H9 (cell line): ENCODE measurements around the gene DTWD1. TPM values are rescaled to one million over a fixed set of nuclear protein-coding genes. Genes with fewer than 3 reads are reported as not detected.

Experiments used
- DNase-seq: peaks from one replicate; pipeline ENCODE4 v3.0.0-alpha.2; 2017
- H2AFZ ChIP-seq: one replicate; pipeline ENCODE4 v1.6.1; 2013; ENCODE audit warnings: mild to moderate bottlenecking, low read length, control low read depth, moderate library complexity
- H2AK5ac ChIP-seq: 2 replicates; pipeline ENCODE4 v1.6.1; 2013; ENCODE audit warnings: low read length, control low read depth, mixed read lengths; ENCODE audit not compliant: insufficient read length
- H2BK120ac ChIP-seq: one replicate; pipeline ENCODE4 v1.6.1; 2013; ENCODE audit warnings: low read depth, mild to moderate bottlenecking, low read length, control low read depth, inconsistent platforms; ENCODE audit not compliant: poor library complexity, severe bottlenecking
- H2BK12ac ChIP-seq: 2 replicates; pipeline ENCODE4 v1.6.1; 2013; ENCODE audit warnings: low read length, control low read depth, mixed read lengths, low read depth; ENCODE audit not compliant: insufficient read length
- H2BK15ac ChIP-seq: 2 replicates; pipeline ENCODE4 v1.6.1; 2013; ENCODE audit warnings: low read depth, low read length, control low read depth
- H2BK20ac ChIP-seq: one replicate; pipeline ENCODE4 v1.6.1; 2013; ENCODE audit warnings: low read depth, mild to moderate bottlenecking, low read length, control low read depth, inconsistent platforms; ENCODE audit not compliant: poor library complexity, severe bottlenecking
- H2BK5ac ChIP-seq: 2 replicates; pipeline ENCODE4 v1.6.1; 2013; ENCODE audit warnings: low read length, control low read depth, mixed read lengths; ENCODE audit not compliant: insufficient read length
- H3K14ac ChIP-seq: 2 replicates; pipeline ENCODE4 v1.6.1; 2013; ENCODE audit warnings: low read length, control low read depth; ENCODE audit not compliant: insufficient read depth
- H3K18ac ChIP-seq: 2 replicates; pipeline ENCODE4 v1.6.1; 2013; ENCODE audit warnings: low read depth, mild to moderate bottlenecking, mixed read lengths, low read length, control low read depth; ENCODE audit not compliant: insufficient read length
- H3K23ac ChIP-seq: 2 replicates; pipeline ENCODE4 v1.6.1; 2013; ENCODE audit warnings: low read length, control low read depth, mixed read lengths, low read depth; ENCODE audit not compliant: insufficient read length
- H3K23me2 ChIP-seq: 2 replicates; pipeline ENCODE4 v1.6.1; 2013; ENCODE audit warnings: low read depth, mild to moderate bottlenecking, mixed read lengths, low read length, control low read depth; ENCODE audit not compliant: insufficient read length, poor library complexity, severe bottlenecking
- H3K27ac ChIP-seq: 2 replicates; pipeline ENCODE4 v1.5.1; 2013; ENCODE audit warnings: low read length, control low read depth, mixed read lengths, low read depth; ENCODE audit not compliant: insufficient read length
- H3K27me3 ChIP-seq: 2 replicates; pipeline ENCODE4 v1.6.1; 2013; ENCODE audit warnings: low read length, control low read depth, inconsistent platforms; ENCODE audit not compliant: insufficient read depth
- H3K4ac ChIP-seq: 2 replicates; pipeline ENCODE4 v1.6.1; 2013; ENCODE audit warnings: low read depth, mild to moderate bottlenecking, control low read depth, inconsistent platforms, low read length, moderate library complexity
- H3K4me1 ChIP-seq: 2 replicates; pipeline ENCODE4 v1.6.1; 2013; ENCODE audit warnings: low read length, control low read depth, inconsistent platforms; ENCODE audit not compliant: insufficient read depth
- H3K4me2 ChIP-seq: 2 replicates; pipeline ENCODE4 v1.6.1; 2013; ENCODE audit warnings: low read length, control low read depth, mixed read lengths; ENCODE audit not compliant: insufficient read length, insufficient read depth
- H3K56ac ChIP-seq: 2 replicates; pipeline ENCODE4 v1.6.1; 2013; ENCODE audit warnings: low read depth, mild to moderate bottlenecking, mixed read lengths, low read length, control low read depth; ENCODE audit not compliant: insufficient read length
- H3K79me1 ChIP-seq: 2 replicates; pipeline ENCODE4 v1.6.1; 2013; ENCODE audit warnings: low read depth, mild to moderate bottlenecking, moderate library complexity, low read length, control low read depth, inconsistent platforms; ENCODE audit not compliant: insufficient read depth, poor library complexity, severe bottlenecking
- H3K79me2 ChIP-seq: 2 replicates; pipeline ENCODE4 v1.6.1; 2013; ENCODE audit warnings: low read length, control low read depth, inconsistent platforms; ENCODE audit not compliant: insufficient read depth
- H3K9ac ChIP-seq: 2 replicates; pipeline ENCODE4 v1.6.1; 2013; ENCODE audit warnings: low read length, control low read depth, mixed read lengths; ENCODE audit not compliant: insufficient read length; ENCODE audit errors: extremely low read depth
- H3K9me3 ChIP-seq: one replicate; pipeline ENCODE4 v1.6.1; 2013; ENCODE audit warnings: low read depth, low read length, inconsistent platforms; ENCODE audit not compliant: control insufficient read depth
- H3T11ph ChIP-seq: one replicate; pipeline ENCODE4 v1.6.1; 2013; ENCODE audit warnings: mild to moderate bottlenecking, low read length, control low read depth, inconsistent platforms
- H4K20me1 ChIP-seq: one replicate; pipeline ENCODE4 v1.6.1; 2013; ENCODE audit not compliant: control insufficient read depth, insufficient read length, insufficient read depth
- H4K5ac ChIP-seq: 2 replicates; pipeline ENCODE4 v1.6.1; 2013; ENCODE audit warnings: low read depth, mild to moderate bottlenecking, mixed read lengths, low read length, control low read depth; ENCODE audit not compliant: insufficient read length
- H4K8ac ChIP-seq: replicated peaks from 2 replicates; pipeline ENCODE4 v1.6.1; 2013; ENCODE audit warnings: low read length, control low read depth, mixed read lengths, low read depth; ENCODE audit not compliant: insufficient read length
- H4K91ac ChIP-seq: 2 replicates; pipeline ENCODE4 v1.6.1; 2013; ENCODE audit warnings: low read depth, mild to moderate bottlenecking, moderate library complexity, mixed read lengths, low read length, control low read depth; ENCODE audit not compliant: insufficient read length
- H3K27ac Mint-ChIP-seq, 3 experiments: 2 replicates in 2 of 3; 3 replicates in 1 of 3; pipeline ENCODE4 v1.8.0; 2020 to 2021; ENCODE audit warnings: mixed read lengths in 3 of 3, mild to moderate bottlenecking in 1 of 3, moderate library complexity in 1 of 3
- H3K27me3 Mint-ChIP-seq: 2 replicates; pipeline ENCODE4 v1.8.0; 2021; ENCODE audit warnings: low read depth, mild to moderate bottlenecking, moderate library complexity, mixed read lengths
- H3K36me3 Mint-ChIP-seq, 3 experiments: 2 replicates in 2 of 3; 3 replicates in 1 of 3; pipeline ENCODE4 v1.8.0; 2020 to 2021; ENCODE audit warnings: low read depth in 3 of 3, mixed read lengths in 3 of 3; ENCODE audit not compliant: insufficient read depth in 1 of 3
- H3K4me1 Mint-ChIP-seq, 2 experiments: 2 replicates each; pipeline ENCODE4 v1.8.0; 2020; ENCODE audit warnings: mixed read lengths in 2 of 2
- H3K4me3 Mint-ChIP-seq, 2 experiments: 2 replicates in 1 of 2; 3 replicates in 1 of 2; pipeline ENCODE4 v1.8.0; 2020 to 2021; ENCODE audit warnings: mild to moderate bottlenecking in 2 of 2, mixed read lengths in 2 of 2, moderate library complexity in 1 of 2
- H3K9me3 Mint-ChIP-seq, 2 experiments: 2 replicates in 1 of 2; 3 replicates in 1 of 2; pipeline ENCODE4 v1.8.0; 2020; ENCODE audit warnings: mild to moderate bottlenecking in 2 of 2, mixed read lengths in 2 of 2, moderate library complexity in 1 of 2
- WGBS: extraction: QIAGEN DNeasy Blood & Tissue Kit; methylation state at CpG from one replicate; pipeline ENCODE4 v1.1.7; 2013; ENCODE audit warnings: missing lambda C conversion rate, low lambda C conversion rate, mixed read lengths; ENCODE audit not compliant: insufficient read length; ENCODE audit errors: extremely low coverage; 5-methylcytosine and 5-hydroxymethylcytosine counted together
- total RNA-seq: library from RNA; stranded (reverse); gene quantifications from 2 replicates; pipeline ENCODE4 v1.2.1, GENCODE V29; 2021
- TF ChIP-seq, protein P1 (sequence below): fragments of 200-600 bp; sonication (generic); conservative IDR thresholded peaks from 3 replicates; pipeline ENCODE4 v1.8.0; 2021; ENCODE audit warnings: antibody characterized with exemption, mild to moderate bottlenecking

DTWD1 gene
- total RNA-seq, 1 experiment from 2014 or later = 26.7 TPM

DNA sequence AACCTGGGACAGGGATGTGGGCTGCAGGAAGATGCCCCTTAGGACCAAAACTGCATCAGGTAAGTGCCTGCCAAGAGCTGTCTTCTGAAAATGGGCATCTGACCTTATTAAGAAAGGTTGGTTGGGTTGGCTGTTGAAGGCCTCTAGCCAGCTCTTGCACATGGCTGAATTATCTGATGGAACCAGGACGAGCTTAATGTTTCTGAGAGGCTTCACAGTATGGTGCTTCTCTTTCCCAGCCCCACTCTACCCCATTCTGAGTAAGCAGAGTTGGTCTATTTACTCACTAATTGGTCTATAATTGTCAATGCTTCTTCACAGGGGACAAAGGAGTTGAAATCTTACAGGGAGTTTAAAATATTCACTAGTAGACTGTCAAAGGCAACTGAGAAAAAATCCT is 48.4 kb downstream of the DTWD1 start:
- Histone ChIP-seq H2BK12ac (no peak overlapping the region), H3K14ac (no peak overlapping the region), H3K9ac (no peak overlapping the region), H2AK5ac (no peak overlapping the region), H2BK15ac (no peak overlapping the region), H2BK20ac (no peak overlapping the region), H3K4me1 (no peaks in the 10 kb centered on the region), H4K5ac (no peak overlapping the region), H3K4ac (no peak overlapping the region), H4K91ac (no peak overlapping the region), H3K79me2 (no peaks in the 10 kb centered on the region), H3K18ac (no peak overlapping the region), H4K20me1 (no peaks in the 10 kb centered on the region), H4K8ac (no peak overlapping the region), H3K79me1 (no peaks in the 10 kb centered on the region), H2BK120ac (no peak overlapping the region), H3K23ac (no peak overlapping the region), H3K27ac (no peak overlapping the region), H2AFZ (no peak overlapping the region), H3K9me3 (no peaks in the 10 kb centered on the region), H3K27me3 (no peaks in the 10 kb centered on the region), H2BK5ac (no peak overlapping the region), H3K4me2 (no peak overlapping the region), H3K56ac (no peak overlapping the region), H3K23me2 (no peaks in the 10 kb centered on the region), H3T11ph (no peak overlapping the region)
- Mint-ChIP-seq H3K27me3 (no peaks in the 10 kb centered on the region), H3K36me3 (no peaks in the 10 kb centered on the region), H3K9me3 (no peaks in the 10 kb centered on the region), H3K4me3 (no peak overlapping the region), H3K4me1 (peaks cover 6 to 11% of the 10 kb centered on the region in 2 experiments), H3K27ac (no peak overlapping the region)
- TF ChIP-seq, protein P1, sequence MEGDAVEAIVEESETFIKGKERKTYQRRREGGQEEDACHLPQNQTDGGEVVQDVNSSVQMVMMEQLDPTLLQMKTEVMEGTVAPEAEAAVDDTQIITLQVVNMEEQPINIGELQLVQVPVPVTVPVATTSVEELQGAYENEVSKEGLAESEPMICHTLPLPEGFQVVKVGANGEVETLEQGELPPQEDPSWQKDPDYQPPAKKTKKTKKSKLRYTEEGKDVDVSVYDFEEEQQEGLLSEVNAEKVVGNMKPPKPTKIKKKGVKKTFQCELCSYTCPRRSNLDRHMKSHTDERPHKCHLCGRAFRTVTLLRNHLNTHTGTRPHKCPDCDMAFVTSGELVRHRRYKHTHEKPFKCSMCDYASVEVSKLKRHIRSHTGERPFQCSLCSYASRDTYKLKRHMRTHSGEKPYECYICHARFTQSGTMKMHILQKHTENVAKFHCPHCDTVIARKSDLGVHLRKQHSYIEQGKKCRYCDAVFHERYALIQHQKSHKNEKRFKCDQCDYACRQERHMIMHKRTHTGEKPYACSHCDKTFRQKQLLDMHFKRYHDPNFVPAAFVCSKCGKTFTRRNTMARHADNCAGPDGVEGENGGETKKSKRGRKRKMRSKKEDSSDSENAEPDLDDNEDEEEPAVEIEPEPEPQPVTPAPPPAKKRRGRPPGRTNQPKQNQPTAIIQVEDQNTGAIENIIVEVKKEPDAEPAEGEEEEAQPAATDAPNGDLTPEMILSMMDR = no peak
- WGBS = no CpG with 5 or more reads among the region's 1 CpG
- no peak for DNase-seq
